Measurements from ENCODE around the gene TOGARAM2.

Gene TOGARAM2

GRCh38 chr2:29097569-29097968, 116.5 kb downstream of the TOGARAM2 start:
- TF ChIP-seq, protein P1, sequence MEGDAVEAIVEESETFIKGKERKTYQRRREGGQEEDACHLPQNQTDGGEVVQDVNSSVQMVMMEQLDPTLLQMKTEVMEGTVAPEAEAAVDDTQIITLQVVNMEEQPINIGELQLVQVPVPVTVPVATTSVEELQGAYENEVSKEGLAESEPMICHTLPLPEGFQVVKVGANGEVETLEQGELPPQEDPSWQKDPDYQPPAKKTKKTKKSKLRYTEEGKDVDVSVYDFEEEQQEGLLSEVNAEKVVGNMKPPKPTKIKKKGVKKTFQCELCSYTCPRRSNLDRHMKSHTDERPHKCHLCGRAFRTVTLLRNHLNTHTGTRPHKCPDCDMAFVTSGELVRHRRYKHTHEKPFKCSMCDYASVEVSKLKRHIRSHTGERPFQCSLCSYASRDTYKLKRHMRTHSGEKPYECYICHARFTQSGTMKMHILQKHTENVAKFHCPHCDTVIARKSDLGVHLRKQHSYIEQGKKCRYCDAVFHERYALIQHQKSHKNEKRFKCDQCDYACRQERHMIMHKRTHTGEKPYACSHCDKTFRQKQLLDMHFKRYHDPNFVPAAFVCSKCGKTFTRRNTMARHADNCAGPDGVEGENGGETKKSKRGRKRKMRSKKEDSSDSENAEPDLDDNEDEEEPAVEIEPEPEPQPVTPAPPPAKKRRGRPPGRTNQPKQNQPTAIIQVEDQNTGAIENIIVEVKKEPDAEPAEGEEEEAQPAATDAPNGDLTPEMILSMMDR (IDR thresholded peaks at IDR 0.05; ENCODE audit: extremely low read depth, missing control alignments): no peak
- no peak for DNase-seq (ENCODE audit: low spot score)

- TF ChIP-seq, protein P1 (IDR thresholded peaks at IDR 0.05; ENCODE audit: extremely low read depth, missing control alignments): no peak
- DNase-seq (ENCODE audit: low spot score): no peak
Measured at GRCh38 chr2:29100564-29100963, 119.5 kb downstream of the TOGARAM2 start.

Data from GM20000 (cell line).